CD4-positive, alpha-beta T cell (primary cell): ENCODE data around the gene ACYP2. TPM values are rescaled to one million over a fixed set of nuclear protein-coding genes. Genes with fewer than 3 reads are reported as not detected.

ENCODE experiments used
- ATAC-seq: fragments of 200-7000 bp; cut with Tn5 transposase; one replicate; pipeline ENCODE4 v1.10.0; 2022; ENCODE audit warnings: mild to moderate bottlenecking; ENCODE audit not compliant: poor library complexity
- CTCF ChIA-PET: fragments of 350-600 bp; sonication (Branson Sonifier 250); formaldehyde crosslinking; loops from one replicate; lab custom pipeline; 2021; ENCODE audit warnings: antibody characterized with exemption, inconsistent platforms; lab: Charles Lee
- POLR2A ChIA-PET: fragments of 350-600 bp; sonication (Branson Sonifier 250); formaldehyde crosslinking; loops from one replicate; lab custom pipeline; 2021; ENCODE audit warnings: antibody characterized with exemption, inconsistent platforms; lab: Charles Lee
- DNase-seq, 14 experiments: peaks; one replicate each; pipeline ENCODE4 v3.0.0-alpha.2; 2013 to 2020; ENCODE audit warnings: mixed read lengths in 2 of 14
- H3K27ac ChIP-seq, 2 donors: one replicate each; pipeline versions ENCODE4 v1.5.1 to v1.7.0; 2013; ENCODE audit warnings: low read length in 2 of 2, low read depth in 1 of 2, mild to moderate bottlenecking in 1 of 2
- H3K27me3 ChIP-seq, 2 experiments: 1 replicate in 1 of 2; 2 replicates in 1 of 2; pipeline versions ENCODE4 v1.6.1 to v1.7.0; 2013; ENCODE audit warnings: low read length in 2 of 2, control low read depth in 1 of 2, mild to moderate bottlenecking in 1 of 2, moderate library complexity in 1 of 2; ENCODE audit not compliant: insufficient read depth in 2 of 2, control insufficient read depth in 1 of 2
- H3K36me3 ChIP-seq: one replicate; pipeline ENCODE4 v1.6.1; 2013; ENCODE audit warnings: low read length, control low read depth; ENCODE audit not compliant: insufficient read depth
- H3K4me1 ChIP-seq: one replicate; pipeline ENCODE4 v1.6.1; 2013; ENCODE audit warnings: low read length, control low read depth; ENCODE audit not compliant: insufficient read depth
- H3K4me3 ChIP-seq: one replicate; pipeline ENCODE4 v1.5.1; 2013; ENCODE audit warnings: mild to moderate bottlenecking, low read length, moderate library complexity
- H3K9me3 ChIP-seq, 2 experiments: 1 replicate in 1 of 2; 2 replicates in 1 of 2; pipeline versions ENCODE4 v1.6.1 to v1.7.0; 2013; ENCODE audit warnings: low read length in 2 of 2, mild to moderate bottlenecking in 2 of 2, control low read depth in 1 of 2, moderate library complexity in 1 of 2; ENCODE audit not compliant: control insufficient read depth in 1 of 2, insufficient read depth in 1 of 2
- H3K27ac Mint-ChIP-seq: one replicate; pipeline ENCODE4 v1.8.0; 2020; ENCODE audit warnings: mixed read lengths
- H3K27me3 Mint-ChIP-seq: one replicate; pipeline ENCODE4 v1.8.0; 2021; ENCODE audit warnings: mixed read lengths
- H3K36me3 Mint-ChIP-seq: one replicate; pipeline ENCODE4 v1.8.0; 2021; ENCODE audit warnings: low read depth, mixed read lengths
- H3K4me1 Mint-ChIP-seq: one replicate; pipeline ENCODE4 v1.8.0; 2021; ENCODE audit warnings: low read depth, mixed read lengths
- H3K4me3 Mint-ChIP-seq: one replicate; pipeline ENCODE4 v1.8.0; 2020; ENCODE audit warnings: mild to moderate bottlenecking, mixed read lengths
- H3K9me3 Mint-ChIP-seq: one replicate; pipeline ENCODE4 v1.8.0; 2020; ENCODE audit warnings: mixed read lengths
- intact Hi-C, 2 experiments: fragments of 100-400 bp; cut with DNase I in 1 of 2; cut with micrococcal nuclease in 1 of 2; formaldehyde crosslinking; loops; one replicate each; pipeline versions ENCODE4 v1.15.1 to v1.9.0; 2023 to 2025; cut with DNase I, micrococcal nuclease
- total RNA-seq, 174 experiments: library from RNA in 2 of 174; stranded (reverse) in 2 of 174; gene quantifications; one replicate each; pipeline ENCODE4 v1.2.3 and lab custom pipeline; 2021 to 2026
- TF ChIP-seq, protein P1 (sequence below): fragments of 200-600 bp; IDR thresholded peaks from one replicate; pipeline ENCODE4 v1.8.0; 2022; ENCODE audit warnings: antibody characterized with exemption, mild to moderate bottlenecking

ACYP2 gene
- total RNA-seq, 2 experiments from 2014 or later: 9.3 to 10.9 TPM

GRCh38 chr2:54164106-54164505 is 48.7 kb downstream of the ACYP2 start:
- peaks cover 27% of the 10 kb centered on the region for H3K36me3 Mint-ChIP-seq
- CTCF ChIA-PET: no interaction called here
- intact Hi-C loops: no loop called here
- no peaks in the 10 kb centered on the region for H3K27me3 ChIP-seq
- no peaks in the 10 kb centered on the region for H3K9me3 Mint-ChIP-seq
- H3K27me3 Mint-ChIP-seq: no peaks in the 10 kb centered on the region
- no peak overlapping the region for H3K4me3 ChIP-seq
- no peak overlapping the region for H3K27ac Mint-ChIP-seq
- TF ChIP-seq, protein P1, sequence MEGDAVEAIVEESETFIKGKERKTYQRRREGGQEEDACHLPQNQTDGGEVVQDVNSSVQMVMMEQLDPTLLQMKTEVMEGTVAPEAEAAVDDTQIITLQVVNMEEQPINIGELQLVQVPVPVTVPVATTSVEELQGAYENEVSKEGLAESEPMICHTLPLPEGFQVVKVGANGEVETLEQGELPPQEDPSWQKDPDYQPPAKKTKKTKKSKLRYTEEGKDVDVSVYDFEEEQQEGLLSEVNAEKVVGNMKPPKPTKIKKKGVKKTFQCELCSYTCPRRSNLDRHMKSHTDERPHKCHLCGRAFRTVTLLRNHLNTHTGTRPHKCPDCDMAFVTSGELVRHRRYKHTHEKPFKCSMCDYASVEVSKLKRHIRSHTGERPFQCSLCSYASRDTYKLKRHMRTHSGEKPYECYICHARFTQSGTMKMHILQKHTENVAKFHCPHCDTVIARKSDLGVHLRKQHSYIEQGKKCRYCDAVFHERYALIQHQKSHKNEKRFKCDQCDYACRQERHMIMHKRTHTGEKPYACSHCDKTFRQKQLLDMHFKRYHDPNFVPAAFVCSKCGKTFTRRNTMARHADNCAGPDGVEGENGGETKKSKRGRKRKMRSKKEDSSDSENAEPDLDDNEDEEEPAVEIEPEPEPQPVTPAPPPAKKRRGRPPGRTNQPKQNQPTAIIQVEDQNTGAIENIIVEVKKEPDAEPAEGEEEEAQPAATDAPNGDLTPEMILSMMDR: no peak
- DNase-seq (no peak), ATAC-seq (no peak)
- no peaks in the 10 kb centered on the region for H3K4me1 ChIP-seq
- H3K9me3 ChIP-seq: no peaks in the 10 kb centered on the region
- H3K4me1 Mint-ChIP-seq: no peaks in the 10 kb centered on the region
- H3K27ac ChIP-seq: no peak overlapping the region
- H3K36me3 ChIP-seq: no peaks in the 10 kb centered on the region
- POLR2A ChIA-PET: no interaction called here
- no peak overlapping the region for H3K4me3 Mint-ChIP-seq

DNA sequence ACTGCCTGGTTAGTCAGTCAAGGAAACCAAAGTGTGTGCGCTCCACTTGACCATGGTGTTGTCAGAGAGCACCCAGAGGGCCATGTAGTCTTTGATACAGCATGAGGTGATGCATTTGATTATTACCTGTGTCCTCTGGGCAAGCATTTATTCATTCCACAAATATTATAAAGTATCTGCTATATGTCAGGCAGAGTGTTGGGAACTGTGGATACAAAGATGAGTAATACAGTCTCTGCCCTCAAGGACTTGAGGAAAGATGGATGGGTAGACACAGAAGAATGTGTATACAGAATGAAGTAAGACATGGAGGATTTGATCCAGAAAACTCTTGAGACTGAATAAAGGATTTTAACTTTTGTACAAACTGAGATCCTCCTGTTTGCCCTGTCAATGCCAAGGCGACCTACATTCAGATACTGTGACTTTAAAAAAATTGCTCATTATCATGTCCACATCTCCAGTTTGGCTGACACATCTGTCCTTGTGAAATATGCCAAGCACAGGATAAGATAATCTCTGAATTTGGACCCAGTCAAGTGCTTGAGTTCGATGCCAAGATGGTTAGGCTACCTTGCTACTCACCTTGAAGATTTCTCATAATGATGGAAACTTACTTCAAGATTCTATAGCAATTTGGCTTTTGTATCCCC is 50.8 kb downstream of the ACYP2 start:
- H3K27ac Mint-ChIP-seq: no peak overlapping the region
- no peak overlapping the region for H3K4me3 ChIP-seq
- no peaks in the 10 kb centered on the region for H3K27me3 ChIP-seq
- ATAC-seq (no peak), DNase-seq (no peak)
- H3K4me3 Mint-ChIP-seq: no peak overlapping the region
- H3K9me3 ChIP-seq: no peaks in the 10 kb centered on the region
- TF ChIP-seq, protein P1: no peak
- H3K4me1 ChIP-seq: no peaks in the 10 kb centered on the region
- peaks cover 32% of the 10 kb centered on the region for H3K36me3 Mint-ChIP-seq
- no peaks in the 10 kb centered on the region for H3K27me3 Mint-ChIP-seq
- ChIA-PET CTCF (no interaction called here), POLR2A (no interaction called here)
- H3K36me3 ChIP-seq: peaks cover 2% of the 10 kb centered on the region
- intact Hi-C loops: no loop called here
- H3K27ac ChIP-seq: no peak overlapping the region
- no peaks in the 10 kb centered on the region for H3K4me1 Mint-ChIP-seq
- no peaks in the 10 kb centered on the region for H3K9me3 Mint-ChIP-seq

GRCh38 chr2:54176577-54176976 is 61.2 kb downstream of the ACYP2 start:
- POLR2A ChIA-PET: interaction anchor here (0.6 kb wide), 1 partner anchor 665 kb away, joined by 4 read pairs; no protein-coding TSS in a partner anchor
- H3K4me3 Mint-ChIP-seq: no peak overlapping the region
- intact Hi-C loops: no loop called here
- ATAC-seq (no peak), DNase-seq (no peak)
- H3K27me3 Mint-ChIP-seq: no peaks in the 10 kb centered on the region
- no peak overlapping the region for H3K27ac Mint-ChIP-seq
- no peaks in the 10 kb centered on the region for H3K9me3 Mint-ChIP-seq
- Histone ChIP-seq H3K27ac (no peak overlapping the region), H3K27me3 (no peaks in the 10 kb centered on the region), H3K9me3 (no peaks in the 10 kb centered on the region), H3K4me1 (no peaks in the 10 kb centered on the region), H3K4me3 (no peak overlapping the region), H3K36me3 (no peaks in the 10 kb centered on the region)
- CTCF ChIA-PET: no interaction called here
- H3K4me1 Mint-ChIP-seq: no peaks in the 10 kb centered on the region
- H3K36me3 Mint-ChIP-seq: peaks cover 25% of the 10 kb centered on the region
- TF ChIP-seq, protein P1: no peak
